PFSK-1 (cell line): ENCODE measurements around the gene EYA3.

ENCODE experiments used
- POLR2AphosphoS5 ChIP-seq: IDR thresholded peaks from 2 replicates; pipeline ENCODE4 v1.6.1; 2012; ENCODE audit warnings: low read depth, mild to moderate bottlenecking, control low read depth, low read length, moderate library complexity
- REST ChIP-seq, 2 experiments: IDR thresholded peaks; 2 replicates each; pipeline versions ENCODE4 v1.6.1 to v1.8.0; 2011 to 2012; ENCODE audit warnings: low read depth in 2 of 2, low read length in 2 of 2, control low read depth in 1 of 2, inconsistent platforms in 1 of 2, mild to moderate bottlenecking in 1 of 2, moderate library complexity in 1 of 2; ENCODE audit not compliant: insufficient read depth in 1 of 2

- TF ChIP-seq REST (IDR thresholded peaks at IDR 0.05; ENCODE audit: insufficient read depth in 1 of 2, low read depth in 2 of 2, low read length in 2 of 2) (no peak), POLR2AphosphoS5 (no peak)
Observed at GRCh38 chr1:28058168-28058567, 30.2 kb downstream of the EYA3 start.
